Upper lobe of left lung (tissue), 4 donors: ENCODE results near the gene CACNA1H.

Source experiments
- CTCF ChIP-seq, 6 experiments: fragments of 450-650 bp in 4 of 6; fragments of 200-600 bp in 2 of 6; sonication (generic) in 2 of 6; IDR thresholded peaks; one replicate each; pipeline ENCODE4 v1.5.1; 2016 to 2019; ENCODE audit warnings: antibody characterized with exemption in 6 of 6
- EP300 ChIP-seq, 4 donors: sonication (generic); formaldehyde crosslinking; IDR thresholded peaks; one replicate each; pipeline ENCODE4 v1.5.1; 2017; ENCODE audit warnings: antibody characterized with exemption in 4 of 4, control low read depth in 2 of 4
- POLR2A ChIP-seq, 4 donors: fragments of 450-650 bp; IDR thresholded peaks; one replicate each; pipeline ENCODE4 v1.5.1; 2016 to 2017; ENCODE audit warnings: antibody characterized with exemption in 4 of 4, mild to moderate bottlenecking in 2 of 4

- TF ChIP-seq CTCF (IDR thresholded peaks at IDR 0.05) (no peak), POLR2A (IDR thresholded peaks at IDR 0.05) (no peak), EP300 (IDR thresholded peaks at IDR 0.05) (no peak)
Observed at GRCh38 chr16:1134776-1135458, 18.0 kb upstream of the CACNA1H start.
